Lower leg skin (tissue), 3 donors: ENCODE results near the gene TSPAN16.

Source experiments
- CTCF ChIP-seq, 3 donors: fragments of 450-650 bp; IDR thresholded peaks; one replicate each; pipeline ENCODE4 v1.5.1; 2016; ENCODE audit warnings: antibody characterized with exemption in 3 of 3, mild to moderate bottlenecking in 3 of 3, moderate library complexity in 2 of 3
- POLR2A ChIP-seq, 2 donors: fragments of 450-650 bp; IDR thresholded peaks; one replicate each; pipeline ENCODE4 v1.6.1; 2016 to 2017; ENCODE audit warnings: antibody characterized with exemption in 2 of 2, mild to moderate bottlenecking in 1 of 2, moderate library complexity in 1 of 2

- TF ChIP-seq CTCF (IDR thresholded peaks at IDR 0.05) (no peak), POLR2A (IDR thresholded peaks at IDR 0.05) (no peak)
Observed at GRCh38 chr19:11349171-11349570, 53.2 kb downstream of the TSPAN16 start.
